Measurements from ENCODE around the gene IFT27. TPM values are rescaled to one million over a fixed set of nuclear protein-coding genes. Genes with fewer than 3 reads are reported as not detected.

Gene IFT27
- total RNA-seq, 4 donors from 2014 or later = 16.3 to 27.6 (median 18.4) TPM

DNA sequence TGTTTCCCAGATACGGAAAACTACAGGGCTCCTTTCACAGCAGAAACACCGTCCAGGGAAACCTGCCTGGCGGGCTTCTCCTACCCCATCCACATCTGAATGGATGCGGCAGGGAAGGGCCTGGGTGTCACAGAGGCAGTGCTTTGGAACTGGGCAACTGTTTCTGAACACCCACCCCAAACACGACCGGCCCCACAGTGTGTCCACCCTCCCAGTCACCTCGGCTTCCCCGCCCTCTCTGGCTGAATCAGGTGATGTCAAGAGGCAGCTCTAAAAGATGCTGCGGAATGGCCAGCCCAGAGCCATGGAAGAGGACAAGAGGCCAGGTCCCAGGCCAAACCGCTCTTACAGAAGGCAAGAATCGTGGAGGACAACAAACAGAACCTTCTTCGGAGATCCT is 22.0 kb downstream of the IFT27 start:
- no peak for ATAC-seq
- no peak overlapping the region for H3K27ac ChIP-seq
- peaks cover 48% of the 10 kb centered on the region for H3K27me3 ChIP-seq
- no peak overlapping the region for H3K4me3 ChIP-seq
- WGBS, 2 donors (ENCODE audit: low coverage in 1 of 2) = 73 to 100% methylated on average over 1 to 9 of the region's 12 CpGs
- TF ChIP-seq POLR2A (IDR thresholded peaks at IDR 0.05) (no peak), POLR2AphosphoS5 (IDR thresholded peaks at IDR 0.05) (no peak), EP300 (IDR thresholded peaks at IDR 0.05) (no peak)
- peaks cover 0 to 5% (median 0%) of the 10 kb centered on the region in 3 donors for H3K4me1 ChIP-seq
- H3K36me3 ChIP-seq = no peaks in the 10 kb centered on the region
- no peaks in the 10 kb centered on the region for H3K9me3 ChIP-seq

DNA sequence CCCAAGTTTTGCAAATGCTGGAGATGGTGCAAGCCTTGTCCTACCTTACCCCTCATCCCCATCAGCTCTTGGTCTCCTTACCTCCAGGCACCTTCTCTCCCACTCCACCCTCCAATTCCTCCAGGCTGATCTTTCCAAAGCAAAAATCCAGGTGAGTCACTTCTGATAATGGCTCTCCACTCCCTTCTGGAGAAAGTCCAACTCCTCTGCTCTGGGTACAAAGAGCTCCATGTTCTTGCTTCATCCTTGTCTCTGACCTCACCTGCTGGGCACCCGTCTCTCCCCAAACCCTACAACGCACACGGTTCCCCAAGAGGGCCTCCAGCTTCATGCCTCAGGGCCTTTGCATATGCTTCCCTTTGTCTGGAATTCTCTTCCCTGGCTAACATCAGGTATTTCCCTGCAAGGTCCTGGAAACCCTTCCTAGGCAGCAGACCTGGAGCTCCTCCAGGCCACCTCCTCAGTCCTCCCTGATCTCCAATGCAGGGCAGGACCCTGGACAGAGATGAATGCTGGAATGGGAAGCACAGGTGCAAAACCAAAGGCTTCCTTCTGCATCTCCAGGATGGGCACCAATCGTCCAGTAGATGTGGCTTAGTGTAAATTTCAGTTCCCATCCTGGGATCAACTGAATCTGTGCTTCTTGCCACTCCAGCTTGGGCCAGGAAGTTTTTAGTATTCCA is 22.7 kb downstream of the IFT27 start:
- TF ChIP-seq POLR2AphosphoS5 (IDR thresholded peaks at IDR 0.05) (no peak), EP300 (IDR thresholded peaks at IDR 0.05) (no peak), POLR2A (IDR thresholded peaks at IDR 0.05) (no peak)
- TF ChIP-seq, protein P1, sequence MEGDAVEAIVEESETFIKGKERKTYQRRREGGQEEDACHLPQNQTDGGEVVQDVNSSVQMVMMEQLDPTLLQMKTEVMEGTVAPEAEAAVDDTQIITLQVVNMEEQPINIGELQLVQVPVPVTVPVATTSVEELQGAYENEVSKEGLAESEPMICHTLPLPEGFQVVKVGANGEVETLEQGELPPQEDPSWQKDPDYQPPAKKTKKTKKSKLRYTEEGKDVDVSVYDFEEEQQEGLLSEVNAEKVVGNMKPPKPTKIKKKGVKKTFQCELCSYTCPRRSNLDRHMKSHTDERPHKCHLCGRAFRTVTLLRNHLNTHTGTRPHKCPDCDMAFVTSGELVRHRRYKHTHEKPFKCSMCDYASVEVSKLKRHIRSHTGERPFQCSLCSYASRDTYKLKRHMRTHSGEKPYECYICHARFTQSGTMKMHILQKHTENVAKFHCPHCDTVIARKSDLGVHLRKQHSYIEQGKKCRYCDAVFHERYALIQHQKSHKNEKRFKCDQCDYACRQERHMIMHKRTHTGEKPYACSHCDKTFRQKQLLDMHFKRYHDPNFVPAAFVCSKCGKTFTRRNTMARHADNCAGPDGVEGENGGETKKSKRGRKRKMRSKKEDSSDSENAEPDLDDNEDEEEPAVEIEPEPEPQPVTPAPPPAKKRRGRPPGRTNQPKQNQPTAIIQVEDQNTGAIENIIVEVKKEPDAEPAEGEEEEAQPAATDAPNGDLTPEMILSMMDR (IDR thresholded peaks at IDR 0.05) = no peak
- WGBS, 2 donors (ENCODE audit: low coverage in 1 of 2) = 13 to 70% methylated on average over 1 to 4 of the region's 4 CpGs
- no peaks in the 10 kb centered on the region for H3K36me3 ChIP-seq
- no peaks in the 10 kb centered on the region for H3K9me3 ChIP-seq
- H3K4me3 ChIP-seq = no peak overlapping the region
- peaks cover 0 to 5% (median 0%) of the 10 kb centered on the region in 3 donors for H3K4me1 ChIP-seq
- peaks cover 48% of the 10 kb centered on the region for H3K27me3 ChIP-seq
- H3K27ac ChIP-seq = no peak overlapping the region
- ATAC-seq = no peak

- TF ChIP-seq EP300 (IDR thresholded peaks at IDR 0.05) (no peak), POLR2AphosphoS5 (IDR thresholded peaks at IDR 0.05) (no peak), POLR2A (IDR thresholded peaks at IDR 0.05) (no peak)
- TF ChIP-seq, protein P1 (IDR thresholded peaks at IDR 0.05) = no peak
- Histone ChIP-seq H3K9me3 (no peaks in the 10 kb centered on the region), H3K27ac (no peak overlapping the region), H3K4me3 (no peak overlapping the region), H3K36me3 (no peaks in the 10 kb centered on the region), H3K27me3 (peaks cover 42% of the 10 kb centered on the region), H3K4me1 (no peaks in the 10 kb centered on the region)
- WGBS, 2 donors (ENCODE audit: low coverage in 1 of 2) = 40 to 43% methylated on average over 2 to 4 of the region's 11 CpGs
- no peak for ATAC-seq
Measured at GRCh38 chr22:36746375-36746970, 29.4 kb downstream of the IFT27 start.

DNA sequence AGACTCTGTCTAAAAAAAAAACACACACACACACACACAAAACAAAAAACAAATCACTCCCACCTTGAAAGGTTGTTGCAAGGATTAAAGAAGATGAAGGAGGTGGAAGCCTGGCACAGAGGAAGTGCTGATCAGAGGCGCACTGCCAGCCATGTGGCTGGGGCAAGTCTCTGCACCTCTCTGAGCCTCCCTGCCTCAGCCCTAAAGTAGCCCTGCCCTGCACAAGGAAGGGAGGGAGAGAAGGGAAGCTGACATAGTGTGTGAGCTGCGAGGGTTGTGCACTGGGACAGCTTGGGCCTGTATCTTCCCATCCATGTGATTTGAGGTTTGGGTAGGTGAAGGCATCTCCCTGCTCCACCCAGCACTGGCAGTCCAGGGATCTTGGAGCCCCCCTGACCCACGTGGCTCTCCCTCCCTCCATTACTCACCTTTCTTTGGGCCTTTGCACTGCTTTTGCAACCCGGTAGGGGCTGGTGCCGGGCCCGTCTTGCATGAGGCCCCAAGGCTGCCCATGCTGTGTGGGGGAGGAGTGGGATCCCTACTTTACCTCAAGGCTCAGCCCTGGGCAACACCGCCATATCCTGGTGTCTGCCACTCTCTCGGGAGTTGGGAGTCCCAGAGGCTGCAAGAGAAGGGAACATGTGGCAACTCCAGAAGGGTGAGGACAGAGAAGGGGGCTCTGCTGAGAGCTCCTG is 30.5 kb downstream of the IFT27 start:
- TF ChIP-seq POLR2A (IDR thresholded peaks at IDR 0.05) = no peak
- TF ChIP-seq POLR2AphosphoS5 (IDR thresholded peaks at IDR 0.05) = no peak
- TF ChIP-seq EP300 (IDR thresholded peaks at IDR 0.05) = no peak
- TF ChIP-seq, protein P1 (IDR thresholded peaks at IDR 0.05) = no peak
- no peak for ATAC-seq
- Histone ChIP-seq H3K36me3 (no peaks in the 10 kb centered on the region), H3K27me3 (peaks cover 42% of the 10 kb centered on the region), H3K27ac (no peak overlapping the region), H3K4me3 (no peak overlapping the region), H3K9me3 (no peaks in the 10 kb centered on the region), H3K4me1 (no peaks in the 10 kb centered on the region)
- WGBS, 2 donors (ENCODE audit: low coverage in 1 of 2) = 35% methylated on average over 3 of the region's 8 CpGs; no CpG with 5 or more reads in 1 of the 2 donors

GRCh38 chr22:36744791-36745190 is 31.1 kb downstream of the IFT27 start:
- Histone ChIP-seq H3K4me3 (no peak overlapping the region), H3K27ac (no peak overlapping the region), H3K27me3 (peaks cover 42% of the 10 kb centered on the region), H3K9me3 (peaks cover 0 to 3% (median 0%) of the 10 kb centered on the region in 3 donors), H3K36me3 (no peaks in the 10 kb centered on the region), H3K4me1 (no peaks in the 10 kb centered on the region)
- TF ChIP-seq POLR2A (IDR thresholded peaks at IDR 0.05) (no peak), POLR2AphosphoS5 (IDR thresholded peaks at IDR 0.05) (no peak), EP300 (IDR thresholded peaks at IDR 0.05) (no peak)
- TF ChIP-seq, protein P1 (IDR thresholded peaks at IDR 0.05) = no peak
- 86 to 89% methylated on average over 7 to 9 of the region's 13 CpGs for WGBS, 2 donors (ENCODE audit: low coverage in 1 of 2)
- ATAC-seq = no peak

Data from gastroesophageal sphincter (tissue), 4 donors.